Forelimb muscle (tissue), 1 donor: Measurements from ENCODE around the gene LHFPL3. TPM values are rescaled to one million over a fixed set of nuclear protein-coding genes. Genes with fewer than 3 reads are reported as not detected.
"Not testable (repeated sequence)": the region's sequence is repeated elsewhere in the genome, so short reads cannot be mapped to it uniquely, and the experiment has no call there.

Experiments
- DNase-seq: peaks from one replicate; pipeline ENCODE4 v3.0.0-alpha.2; 2013; ENCODE audit warnings: low read depth
- polyA plus RNA-seq: library from polyadenylated mRNA; unstranded; fragments of 120-200 nt; gene quantifications from one replicate; pipeline ENCODE4 v1.2.1, GENCODE V29; 2013; ENCODE audit not compliant: insufficient read length

LHFPL3 gene
- polyA plus RNA-seq, 1 donor = not detected

GRCh38 chr7:104686286-104686685 lies 357.9 kb downstream of the LHFPL3 start:
- no peak for DNase-seq

- DNase-seq = no peak
Measured at GRCh38 chr7:104694710-104695109, 366.3 kb downstream of the LHFPL3 start.

DNA sequence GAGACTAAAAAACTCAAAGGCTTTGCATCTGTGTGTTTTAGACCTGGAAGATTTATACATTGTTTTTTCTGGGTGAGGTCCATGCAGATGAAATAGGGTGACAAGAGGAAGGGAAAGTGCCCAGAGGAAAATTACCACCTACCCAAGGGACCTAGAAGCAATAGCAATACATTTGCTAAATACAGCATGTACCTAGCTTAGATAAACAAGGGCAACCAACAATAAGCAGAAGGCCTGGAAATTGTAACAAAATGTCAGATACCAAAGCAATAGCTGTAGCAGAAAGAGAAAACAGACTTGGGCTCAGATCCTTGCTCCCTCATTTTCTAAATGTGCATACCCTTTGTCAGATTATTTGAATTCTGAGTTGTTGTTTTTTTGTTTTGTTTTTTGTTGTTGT lies 367.2 kb downstream of the LHFPL3 start:
- no peak for DNase-seq

- no peak for DNase-seq
Measured at GRCh38 chr7:104700336-104700735, 371.9 kb downstream of the LHFPL3 start.

GRCh38 chr7:104721027-104721426 lies 392.6 kb downstream of the LHFPL3 start:
- DNase-seq = not testable (repeated sequence)

GRCh38 chr7:104723001-104723400 lies 394.6 kb downstream of the LHFPL3 start:
- no peak for DNase-seq

- no peak for DNase-seq
Measured at GRCh38 chr7:104758504-104758903, 430.1 kb downstream of the LHFPL3 start.

GRCh38 chr7:104761892-104762291 lies 433.5 kb downstream of the LHFPL3 start:
- DNase-seq = no peak

GRCh38 chr7:104767113-104767512 lies 438.7 kb downstream of the LHFPL3 start:
- no peak for DNase-seq

GRCh38 chr7:104767826-104768536 lies 439.6 kb downstream of the LHFPL3 start:
- DNase-seq = no peak

- no peak for DNase-seq
Measured at GRCh38 chr7:104772405-104773345, 444.3 kb downstream of the LHFPL3 start.

DNA sequence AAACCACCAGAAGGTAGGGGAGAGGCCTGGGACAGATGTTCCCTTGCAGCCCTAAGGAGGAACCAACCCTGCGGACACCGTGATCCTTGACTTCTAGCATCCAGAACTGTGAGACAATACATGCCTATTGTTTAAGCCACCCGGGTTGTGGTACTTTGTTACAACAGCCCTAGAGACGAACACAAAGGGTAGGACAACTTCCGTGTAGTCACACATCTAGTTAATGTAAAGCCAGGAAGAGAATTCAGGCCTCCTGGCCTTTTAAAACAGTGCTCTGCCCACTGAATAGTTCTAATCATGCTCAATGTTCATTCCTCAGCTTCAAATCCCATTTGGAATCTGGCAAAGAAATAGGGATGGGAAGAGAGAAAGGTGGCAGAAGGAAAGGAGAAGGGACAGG lies 445.4 kb downstream of the LHFPL3 start:
- DNase-seq = no peak

DNA sequence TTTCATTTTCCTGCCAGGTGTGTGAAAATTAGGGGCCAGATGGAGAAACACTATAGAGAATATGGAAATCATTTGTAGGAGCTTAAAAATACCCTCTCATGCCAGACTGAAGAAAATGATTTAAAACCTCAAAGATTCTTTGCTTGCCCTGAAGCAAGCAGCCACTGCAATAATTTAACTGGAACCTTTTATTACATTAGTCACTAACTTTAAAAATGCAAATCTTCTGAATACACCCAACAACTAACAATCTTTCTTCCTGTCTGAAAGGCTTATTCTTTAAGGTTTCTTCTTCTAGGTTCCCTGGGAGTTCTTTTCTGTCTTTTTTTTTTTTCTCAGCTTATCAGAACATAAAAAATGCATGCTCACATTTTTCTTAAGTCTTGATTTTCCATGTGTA lies 447.1 kb downstream of the LHFPL3 start:
- DNase-seq = no peak

DNA sequence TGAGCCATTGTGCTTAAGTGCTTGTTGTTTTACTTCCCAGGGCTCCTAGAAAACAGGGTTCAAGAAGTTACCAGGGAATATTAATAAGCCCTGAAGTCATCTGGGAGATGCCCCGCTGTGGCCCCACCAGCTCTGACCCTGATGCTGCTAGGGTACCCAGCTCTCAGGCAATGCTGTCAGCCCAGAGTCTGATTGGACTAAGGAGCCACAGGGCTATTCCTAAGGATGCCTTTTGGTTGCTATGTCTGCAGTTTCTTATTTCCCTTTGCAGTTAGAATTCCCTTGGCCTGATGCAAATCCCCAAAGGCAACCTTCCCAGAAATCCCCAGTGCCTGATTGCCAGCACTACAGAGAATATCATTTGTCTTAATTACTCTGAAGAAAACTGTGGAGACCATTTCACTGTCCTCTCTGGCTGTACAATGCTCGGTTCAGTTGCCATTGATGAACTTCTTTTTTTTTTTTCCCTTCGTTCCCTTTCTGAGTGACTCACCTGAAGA lies 448.9 kb downstream of the LHFPL3 start:
- DNase-seq = no peak

GRCh38 chr7:104779888-104780287 lies 451.5 kb downstream of the LHFPL3 start:
- DNase-seq = no peak

DNA sequence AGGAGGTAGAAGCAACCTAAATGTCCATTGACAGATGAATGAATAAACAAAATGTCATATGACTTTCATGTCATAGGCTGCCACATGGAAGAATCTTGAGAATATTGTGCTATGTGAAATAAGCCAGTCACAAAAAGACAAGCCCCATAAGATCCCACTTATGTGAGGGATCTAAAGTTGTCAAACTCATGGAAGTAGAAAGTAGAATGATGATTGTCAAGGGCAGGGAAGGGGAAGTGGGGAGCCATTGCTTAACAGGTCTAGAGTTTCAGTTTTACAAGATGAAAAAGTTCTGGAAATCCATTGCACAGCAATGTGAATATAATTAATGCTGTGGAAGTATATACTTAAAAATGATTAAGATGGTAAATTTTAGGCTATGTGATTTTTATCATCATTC lies 456.3 kb downstream of the LHFPL3 start:
- DNase-seq = no peak

DNA sequence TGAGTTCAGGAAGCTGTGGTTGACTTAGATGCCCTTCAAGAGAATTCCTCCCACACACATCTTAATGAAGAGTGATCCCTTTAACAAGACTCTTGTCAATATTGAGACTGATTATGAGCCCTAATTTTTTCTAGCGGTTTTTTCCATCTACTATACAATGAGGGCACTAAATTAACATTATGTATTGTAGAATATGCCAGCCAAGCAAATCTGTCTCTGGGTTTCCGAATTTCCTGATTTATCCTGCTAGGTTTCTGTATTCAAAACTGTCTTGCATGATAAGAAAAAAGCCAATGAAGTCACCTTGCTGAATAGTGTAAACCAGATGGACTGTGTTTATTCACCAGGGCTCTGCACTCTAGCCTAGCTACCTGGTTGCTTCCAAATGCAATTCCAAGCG lies 461.4 kb downstream of the LHFPL3 start:
- DNase-seq = no peak

DNA sequence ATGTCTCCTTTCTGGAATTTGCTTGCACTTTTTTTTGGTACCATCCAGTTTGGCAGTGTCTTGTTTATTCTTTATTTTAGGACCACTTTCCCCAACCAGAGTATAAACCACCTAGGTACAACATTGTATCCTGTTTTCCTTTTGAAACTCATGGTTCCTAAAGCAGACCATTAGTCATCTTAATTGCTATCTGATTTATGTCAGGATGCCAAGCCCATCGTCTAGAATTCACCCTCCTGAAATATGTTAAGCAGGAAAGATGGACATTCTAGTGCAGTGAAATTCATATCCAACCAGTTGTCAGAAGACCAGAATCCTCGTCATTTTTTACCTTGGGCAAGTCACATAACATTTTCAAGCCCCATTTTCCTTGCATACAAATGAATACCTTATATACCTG lies 462.0 kb downstream of the LHFPL3 start:
- no peak for DNase-seq

GRCh38 chr7:104791080-104791479 lies 462.7 kb downstream of the LHFPL3 start:
- DNase-seq = no peak

DNA sequence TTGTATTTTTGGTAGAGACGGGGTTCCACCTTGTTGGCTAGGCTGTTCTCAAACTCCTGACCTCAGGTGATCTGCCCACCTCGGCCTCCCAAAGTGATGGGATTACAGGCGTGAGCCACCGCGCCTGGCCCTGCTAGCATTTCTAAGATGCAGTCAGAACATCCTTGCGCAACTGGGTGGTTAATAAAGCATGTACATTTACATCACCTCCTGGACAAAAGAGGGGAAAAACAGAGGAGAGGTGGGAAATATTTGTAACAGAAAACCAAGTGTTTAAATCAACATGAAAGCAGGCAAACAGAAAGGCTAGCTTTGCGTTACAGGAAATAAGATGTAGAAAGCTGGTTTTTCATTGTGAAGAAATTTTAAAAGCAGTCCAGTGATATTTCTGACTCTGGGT lies 464.7 kb downstream of the LHFPL3 start:
- DNase-seq = no peak

- DNase-seq = no peak
Measured at GRCh38 chr7:104794154-104794553, 465.8 kb downstream of the LHFPL3 start.

DNA sequence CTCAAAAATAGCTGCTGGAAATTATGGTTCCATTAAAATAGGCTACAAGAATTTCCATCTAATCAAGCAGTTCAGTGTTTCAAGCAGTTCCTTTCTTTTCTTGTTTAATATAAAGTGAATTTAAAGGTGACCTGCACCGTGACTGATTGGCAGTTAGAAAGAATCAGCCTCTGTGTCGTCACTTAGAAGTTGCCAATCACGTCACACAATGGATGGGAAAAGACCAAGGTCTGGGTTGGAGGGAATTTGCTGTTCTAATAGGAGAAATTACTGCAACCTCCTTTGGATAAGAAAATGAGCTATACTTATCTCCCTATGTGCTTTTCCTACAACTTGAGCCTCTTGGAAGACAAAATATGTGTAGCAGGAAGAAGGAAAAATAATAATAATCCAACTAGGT lies 466.2 kb downstream of the LHFPL3 start:
- DNase-seq = no peak

GRCh38 chr7:104795086-104795485 lies 466.7 kb downstream of the LHFPL3 start:
- DNase-seq = no peak
